H1 (cell line): ENCODE data around the gene ESD.

Experiments
- CEBPB ChIP-seq: IDR thresholded peaks from 2 replicates; pipeline ENCODE4 v1.6.1; 2012; ENCODE audit warnings: low read depth, low read length
- FOSL1 ChIP-seq: IDR thresholded peaks from 2 replicates; pipeline ENCODE4 v1.6.1; 2011; ENCODE audit warnings: mild to moderate bottlenecking, low read depth, low read length, moderate library complexity; ENCODE audit not compliant: insufficient read depth
- POLR2A ChIP-seq, 2 experiments: IDR thresholded peaks; 1 replicate in 1 of 2; 2 replicates in 1 of 2; pipeline ENCODE4 v1.6.1; 2011; ENCODE audit warnings: low read depth in 2 of 2, low read length in 2 of 2, mild to moderate bottlenecking in 2 of 2; ENCODE audit errors: control extremely low read depth in 1 of 2
- TAF1 ChIP-seq: IDR thresholded peaks from 2 replicates; pipeline ENCODE4 v1.6.1; 2011; ENCODE audit warnings: mild to moderate bottlenecking, low read depth, low read length
- TF ChIP-seq, protein P1 (sequence below), 3 experiments: IDR thresholded peaks; 1 replicate in 2 of 3; 2 replicates in 1 of 3; pipeline versions ENCODE4 v1.5.1 to v1.6.1; 2011; ENCODE audit warnings: low read length in 3 of 3, mild to moderate bottlenecking in 3 of 3, inconsistent platforms in 2 of 3, low read depth in 1 of 3, moderate library complexity in 1 of 3; ENCODE audit not compliant: insufficient read depth in 1 of 3; ENCODE audit errors: control extremely low read depth in 1 of 3
- TF ChIP-seq, protein P2 (sequence below): IDR thresholded peaks from 2 replicates; pipeline ENCODE4 v1.6.1; 2011; ENCODE audit warnings: low read length, improper control_type of control experiment

GRCh38 chr13:46731535-46731934, 65.4 kb downstream of the ESD start:
- no peak for TF ChIP-seq POLR2A (IDR thresholded peaks at IDR 0.05; ENCODE audit: control extremely low read depth in 1 of 2, low read depth in 2 of 2, low read length in 2 of 2)
- TF ChIP-seq, protein P1, sequence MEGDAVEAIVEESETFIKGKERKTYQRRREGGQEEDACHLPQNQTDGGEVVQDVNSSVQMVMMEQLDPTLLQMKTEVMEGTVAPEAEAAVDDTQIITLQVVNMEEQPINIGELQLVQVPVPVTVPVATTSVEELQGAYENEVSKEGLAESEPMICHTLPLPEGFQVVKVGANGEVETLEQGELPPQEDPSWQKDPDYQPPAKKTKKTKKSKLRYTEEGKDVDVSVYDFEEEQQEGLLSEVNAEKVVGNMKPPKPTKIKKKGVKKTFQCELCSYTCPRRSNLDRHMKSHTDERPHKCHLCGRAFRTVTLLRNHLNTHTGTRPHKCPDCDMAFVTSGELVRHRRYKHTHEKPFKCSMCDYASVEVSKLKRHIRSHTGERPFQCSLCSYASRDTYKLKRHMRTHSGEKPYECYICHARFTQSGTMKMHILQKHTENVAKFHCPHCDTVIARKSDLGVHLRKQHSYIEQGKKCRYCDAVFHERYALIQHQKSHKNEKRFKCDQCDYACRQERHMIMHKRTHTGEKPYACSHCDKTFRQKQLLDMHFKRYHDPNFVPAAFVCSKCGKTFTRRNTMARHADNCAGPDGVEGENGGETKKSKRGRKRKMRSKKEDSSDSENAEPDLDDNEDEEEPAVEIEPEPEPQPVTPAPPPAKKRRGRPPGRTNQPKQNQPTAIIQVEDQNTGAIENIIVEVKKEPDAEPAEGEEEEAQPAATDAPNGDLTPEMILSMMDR (IDR thresholded peaks at IDR 0.05; ENCODE audit: control extremely low read depth in 1 of 3, insufficient read depth in 1 of 3, low read depth in 1 of 3, low read length in 3 of 3) = no peak
- TF ChIP-seq TAF1 = no peak
- TF ChIP-seq, protein P2, sequence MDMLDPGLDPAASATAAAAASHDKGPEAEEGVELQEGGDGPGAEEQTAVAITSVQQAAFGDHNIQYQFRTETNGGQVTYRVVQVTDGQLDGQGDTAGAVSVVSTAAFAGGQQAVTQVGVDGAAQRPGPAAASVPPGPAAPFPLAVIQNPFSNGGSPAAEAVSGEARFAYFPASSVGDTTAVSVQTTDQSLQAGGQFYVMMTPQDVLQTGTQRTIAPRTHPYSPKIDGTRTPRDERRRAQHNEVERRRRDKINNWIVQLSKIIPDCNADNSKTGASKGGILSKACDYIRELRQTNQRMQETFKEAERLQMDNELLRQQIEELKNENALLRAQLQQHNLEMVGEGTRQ = no peak
- TF ChIP-seq FOSL1 = no peak
- TF ChIP-seq CEBPB = no peak
